SJSA1 (cell line): ENCODE data around the gene TRIM9. TPM values are rescaled to one million over a fixed set of nuclear protein-coding genes. Genes with fewer than 3 reads are reported as not detected.
"Not testable (repeated sequence)": the region's sequence is repeated elsewhere in the genome, so short reads cannot be mapped to it uniquely, and the experiment has no call there.

Source experiments
- DNase-seq, 2 experiments: peaks; one replicate each; pipeline ENCODE4 v3.0.0-alpha.2; 2015 to 2020; ENCODE audit warnings: low spot score in 2 of 2, low read depth in 1 of 2
- H3K27ac ChIP-seq: fragments of 250-450 bp; sonication (Bioruptor Pico); 2 replicates; pipeline ENCODE4 v1.5.1; 2020; ENCODE audit warnings: mild to moderate bottlenecking, moderate library complexity
- H3K27me3 ChIP-seq: fragments of 250-450 bp; sonication (Bioruptor Pico); replicated peaks from 2 replicates; pipeline ENCODE4 v1.5.1; 2020; ENCODE audit warnings: mild to moderate bottlenecking, moderate library complexity
- H3K36me3 ChIP-seq: fragments of 250-450 bp; sonication (Bioruptor Pico); 2 replicates; pipeline ENCODE4 v1.5.1; 2020; ENCODE audit warnings: mild to moderate bottlenecking
- H3K4me1 ChIP-seq: fragments of 250-450 bp; sonication (Bioruptor Pico); replicated peaks from 2 replicates; pipeline ENCODE4 v1.6.1; 2021; ENCODE audit warnings: mild to moderate bottlenecking
- H3K4me3 ChIP-seq: fragments of 250-450 bp; sonication (Bioruptor Pico); 2 replicates; pipeline ENCODE4 v1.5.1; 2020; ENCODE audit warnings: mild to moderate bottlenecking
- H3K9me3 ChIP-seq: fragments of 250-450 bp; sonication (Bioruptor Pico); replicated peaks from 2 replicates; pipeline ENCODE4 v1.5.1; 2020; ENCODE audit warnings: mild to moderate bottlenecking
- total RNA-seq: library from RNA; depleted of rRNA; stranded (reverse); fragments of >200 nt; shearing (Covaris generic); gene quantifications from 2 replicates; pipeline ENCODE4 v1.2.3, GENCODE V29; 2014

The TRIM9 gene
- total RNA-seq, 1 experiment from 2014 or later: not detected

GRCh38 chr14:50948205-50948604, 146.7 kb downstream of the TRIM9 start:
- Histone ChIP-seq H3K27ac (no peak overlapping the region), H3K4me1 (peaks cover 10% of the 10 kb centered on the region), H3K27me3 (no peaks in the 10 kb centered on the region), H3K36me3 (no peaks in the 10 kb centered on the region), H3K4me3 (no peak overlapping the region), H3K9me3 (no peaks in the 10 kb centered on the region)
- DNase-seq: no peak

DNA sequence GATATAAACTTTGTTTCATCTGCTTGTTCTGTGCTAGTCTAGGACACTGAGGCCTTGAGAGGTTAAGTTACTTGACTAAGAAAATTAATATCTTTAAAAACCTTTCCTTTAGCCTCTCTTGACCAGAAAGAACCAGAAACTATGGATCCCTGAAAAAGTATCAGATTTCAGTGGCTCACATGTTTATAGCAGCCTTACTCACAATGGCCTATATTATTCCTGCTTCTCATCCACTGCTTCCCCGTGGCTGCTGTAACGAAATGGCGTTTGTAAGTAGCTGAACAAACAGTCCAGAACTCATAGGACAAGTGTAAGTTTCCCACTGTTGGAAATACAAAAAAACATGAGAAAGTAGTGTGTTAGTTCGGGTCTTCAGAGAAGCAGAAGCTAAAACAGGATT, 147.5 kb downstream of the TRIM9 start:
- Histone ChIP-seq H3K4me3 (no peak overlapping the region), H3K27ac (no peak overlapping the region), H3K9me3 (no peaks in the 10 kb centered on the region), H3K36me3 (no peaks in the 10 kb centered on the region), H3K27me3 (no peaks in the 10 kb centered on the region), H3K4me1 (peaks cover 11% of the 10 kb centered on the region)
- DNase-seq: no peak

DNA sequence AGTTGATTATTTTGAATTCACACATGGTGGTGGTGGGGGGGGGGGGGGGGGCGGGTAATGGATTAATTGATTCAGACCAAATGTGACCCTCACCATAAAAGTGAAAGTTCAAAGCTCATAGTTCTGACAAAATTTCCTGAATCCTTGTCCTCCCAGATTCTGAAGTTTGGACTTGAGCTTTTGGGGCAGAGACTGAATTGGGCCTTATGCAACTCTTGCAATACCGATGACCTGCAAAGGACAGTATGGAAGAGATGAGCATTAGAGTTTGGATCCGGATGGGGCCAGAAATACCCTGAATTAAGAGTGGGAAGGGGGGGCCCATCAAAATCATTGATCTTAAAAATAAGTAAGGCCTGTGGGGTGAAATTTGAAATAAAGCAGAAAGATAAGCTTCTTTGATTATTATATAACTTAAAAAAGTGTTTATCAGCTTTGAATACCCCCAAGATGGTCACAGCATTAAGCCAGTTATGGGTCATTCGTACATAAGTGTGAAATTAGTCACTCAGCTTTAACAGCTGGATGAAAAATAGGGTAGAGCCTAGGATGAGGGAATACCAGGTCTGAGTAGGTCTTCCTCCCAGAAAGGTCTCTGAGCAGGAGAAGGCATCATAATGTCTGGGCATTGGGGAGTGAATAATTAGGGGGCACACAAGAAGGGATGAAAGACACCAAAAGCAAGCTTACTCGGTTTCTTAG, 148.5 kb downstream of the TRIM9 start:
- Histone ChIP-seq H3K4me1 (peaks cover 11% of the 10 kb centered on the region), H3K27me3 (no peaks in the 10 kb centered on the region), H3K27ac (no peak overlapping the region), H3K4me3 (no peak overlapping the region), H3K9me3 (no peaks in the 10 kb centered on the region), H3K36me3 (no peaks in the 10 kb centered on the region)
- DNase-seq: no peak

- peak; percentile 49 to 65 for DNase-seq
- H3K27ac ChIP-seq: peak overlapping the region; percentile 48
- no peaks in the 10 kb centered on the region for H3K36me3 ChIP-seq
- no peaks in the 10 kb centered on the region for H3K27me3 ChIP-seq
- no peaks in the 10 kb centered on the region for H3K9me3 ChIP-seq
- peaks cover 11% of the 10 kb centered on the region for H3K4me1 ChIP-seq
- H3K4me3 ChIP-seq: peak overlapping the region; percentile 67
These were observed 150.1 kb downstream of the TRIM9 start for GRCh38 chr14:50944647-50945413.

GRCh38 chr14:50943943-50944646, 150.8 kb downstream of the TRIM9 start, which contains the start of gene PYGL:
TSS of gene PYGL (minus strand) at chr14:50944483. CDS start at chr14:50944403, 80 bp downstream.
- no peaks in the 10 kb centered on the region for H3K27me3 ChIP-seq
- peak within 1 kb of the TSS; percentile 48 for H3K27ac ChIP-seq
- no peaks in the 10 kb centered on the region for H3K9me3 ChIP-seq
- peak; percentile 69 to 70 for DNase-seq
- H3K36me3 ChIP-seq: no peaks in the 10 kb centered on the region
- H3K4me1 ChIP-seq: peaks cover 11% of the 10 kb centered on the region
- H3K4me3 ChIP-seq: peak within 1 kb of the TSS; percentile 67

DNA sequence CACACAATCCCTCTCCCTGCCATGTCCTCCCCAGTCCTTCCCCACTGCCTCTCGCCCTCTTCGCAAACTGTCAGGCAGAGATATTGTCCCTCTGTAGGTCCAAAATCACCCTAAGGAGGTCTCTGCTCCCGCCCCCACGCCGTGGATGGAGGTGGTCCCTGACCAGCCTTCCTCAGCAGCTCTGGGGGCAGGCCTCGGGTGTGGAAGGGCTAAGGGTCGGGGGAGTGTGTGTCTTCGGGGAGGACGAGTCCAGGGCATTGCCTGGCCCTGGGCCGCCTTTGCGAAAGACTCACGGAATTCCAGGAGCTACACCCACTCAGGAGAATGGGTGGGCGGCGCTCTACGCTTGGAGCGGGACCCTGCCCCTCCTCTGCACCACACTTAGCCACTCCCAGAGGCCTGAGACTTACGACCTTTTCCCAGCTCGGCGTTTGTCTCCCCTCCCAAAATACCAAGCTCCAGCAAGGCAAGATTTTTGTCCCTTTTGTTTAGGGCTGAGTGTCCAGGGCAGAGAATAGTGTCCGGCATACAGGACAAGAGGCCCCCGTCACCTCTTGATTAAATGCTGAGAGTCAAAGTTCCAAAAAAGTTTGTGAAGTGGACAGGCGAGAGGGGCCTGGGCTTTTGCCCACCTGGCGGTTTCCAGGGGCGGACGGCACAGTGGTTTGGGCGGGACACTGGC, 151.5 kb downstream of the TRIM9 start:
- Histone ChIP-seq H3K4me1 (peaks cover 11% of the 10 kb centered on the region), H3K27me3 (no peaks in the 10 kb centered on the region), H3K4me3 (peak overlapping the region; percentile 67), H3K27ac (no peak overlapping the region), H3K9me3 (no peaks in the 10 kb centered on the region), H3K36me3 (no peaks in the 10 kb centered on the region)
- DNase-seq: no peak

DNA sequence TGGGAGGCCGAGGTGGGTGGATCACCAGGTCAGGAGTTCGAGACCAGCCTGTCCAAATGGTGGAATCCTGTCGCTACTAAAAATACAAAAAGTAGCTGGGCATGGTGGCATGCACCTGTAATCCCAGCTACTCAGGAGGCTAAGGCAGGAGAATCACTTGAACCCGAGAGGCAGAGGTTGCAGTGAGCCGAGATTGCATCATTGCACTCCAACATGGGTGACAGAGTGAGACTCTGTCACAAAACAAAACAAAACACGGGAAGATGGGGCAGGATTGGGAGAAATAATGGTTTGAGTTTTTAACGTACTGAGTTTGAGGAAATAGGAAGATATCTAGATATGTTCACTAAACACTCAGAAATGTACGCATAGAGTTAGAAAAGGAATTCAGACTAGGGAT, 153.3 kb downstream of the TRIM9 start:
- H3K27ac ChIP-seq, H3K9me3 ChIP-seq: not testable (repeated sequence)

DNA sequence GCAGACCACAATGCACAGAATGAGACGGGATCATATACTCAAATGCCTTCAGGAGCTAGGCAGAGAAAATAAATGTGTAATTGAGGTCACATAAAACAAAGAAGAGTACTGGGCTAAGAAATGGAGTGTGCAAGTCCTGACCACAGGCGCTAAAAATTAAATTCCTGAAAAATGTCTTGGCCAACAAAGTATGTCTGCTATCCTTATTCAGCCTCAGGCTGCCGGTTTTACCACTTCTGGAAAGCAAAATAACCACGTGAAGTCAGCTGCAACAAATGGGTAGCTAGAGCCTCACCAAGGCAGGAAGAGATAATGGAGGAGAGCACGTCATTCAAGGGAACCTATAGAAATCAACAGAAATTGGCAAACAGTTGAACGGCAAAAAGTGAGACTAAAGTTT, 153.8 kb downstream of the TRIM9 start:
- Histone ChIP-seq H3K36me3 (no peaks in the 10 kb centered on the region), H3K27me3 (no peaks in the 10 kb centered on the region), H3K4me3 (no peak overlapping the region), H3K4me1 (peaks cover 11% of the 10 kb centered on the region), H3K27ac (no peak overlapping the region), H3K9me3 (no peaks in the 10 kb centered on the region)
- no peak for DNase-seq

More for the DNA sequence above, 153.3 kb downstream of the TRIM9 start:
- H3K36me3 ChIP-seq, H3K4me3 ChIP-seq, DNase-seq, H3K27me3 ChIP-seq: not testable (repeated sequence)
- peaks cover 11% of the 10 kb centered on the region for H3K4me1 ChIP-seq

GRCh38 chr14:50937800-50938199, 157.1 kb downstream of the TRIM9 start:
- H3K4me3 ChIP-seq: no peak overlapping the region
- H3K4me1 ChIP-seq: no peaks in the 10 kb centered on the region
- peaks cover 6% of the 10 kb centered on the region for H3K36me3 ChIP-seq
- no peaks in the 10 kb centered on the region for H3K9me3 ChIP-seq
- H3K27me3 ChIP-seq: no peaks in the 10 kb centered on the region
- no peak for DNase-seq
- H3K27ac ChIP-seq: no peak overlapping the region

DNA sequence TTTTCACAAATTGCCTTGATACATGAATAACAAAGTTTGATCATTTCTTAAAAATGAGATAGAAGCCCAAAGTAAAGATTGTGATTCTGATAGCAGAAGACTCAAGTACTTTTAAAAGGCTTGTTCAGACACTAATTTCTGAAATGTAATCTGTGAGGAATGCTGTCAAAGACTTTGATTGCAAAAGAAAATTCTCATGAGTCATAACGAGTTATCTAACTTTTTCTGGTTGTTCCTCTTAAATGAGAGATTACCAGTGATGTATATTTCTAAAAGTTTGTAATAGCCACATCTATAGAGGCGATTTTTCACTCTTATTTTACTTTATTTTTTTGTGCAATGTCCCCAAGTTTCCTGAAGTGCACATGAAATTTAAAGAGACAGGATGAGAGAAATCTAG, 157.6 kb downstream of the TRIM9 start:
- Histone ChIP-seq H3K27ac (no peak overlapping the region), H3K36me3 (peaks cover 6% of the 10 kb centered on the region), H3K4me1 (no peaks in the 10 kb centered on the region), H3K27me3 (no peaks in the 10 kb centered on the region), H3K9me3 (no peaks in the 10 kb centered on the region), H3K4me3 (no peak overlapping the region)
- DNase-seq: no peak

DNA sequence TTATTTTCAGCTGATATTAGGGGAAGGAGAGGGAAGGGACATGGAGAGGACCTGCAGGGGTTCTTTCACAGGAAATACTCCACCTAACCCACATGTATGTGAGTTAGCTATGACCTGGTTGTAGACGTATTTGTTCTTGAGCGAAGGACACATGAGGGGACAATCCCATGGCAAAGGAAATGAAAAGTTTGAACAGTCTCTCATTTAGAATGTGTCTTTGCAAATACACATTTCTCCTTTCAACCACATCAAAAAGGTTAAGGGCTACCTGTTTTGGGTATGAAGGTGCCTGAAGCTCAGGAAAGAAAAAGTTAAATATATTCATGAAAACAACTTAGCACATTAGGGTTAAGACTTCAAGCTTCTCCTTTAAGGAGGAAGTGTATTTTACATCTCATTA, 158.0 kb downstream of the TRIM9 start:
- H3K9me3 ChIP-seq: no peaks in the 10 kb centered on the region
- no peaks in the 10 kb centered on the region for H3K4me1 ChIP-seq
- H3K36me3 ChIP-seq: peaks cover 6% of the 10 kb centered on the region
- no peaks in the 10 kb centered on the region for H3K27me3 ChIP-seq
- no peak overlapping the region for H3K4me3 ChIP-seq
- H3K27ac ChIP-seq: no peak overlapping the region
- DNase-seq: no peak

DNA sequence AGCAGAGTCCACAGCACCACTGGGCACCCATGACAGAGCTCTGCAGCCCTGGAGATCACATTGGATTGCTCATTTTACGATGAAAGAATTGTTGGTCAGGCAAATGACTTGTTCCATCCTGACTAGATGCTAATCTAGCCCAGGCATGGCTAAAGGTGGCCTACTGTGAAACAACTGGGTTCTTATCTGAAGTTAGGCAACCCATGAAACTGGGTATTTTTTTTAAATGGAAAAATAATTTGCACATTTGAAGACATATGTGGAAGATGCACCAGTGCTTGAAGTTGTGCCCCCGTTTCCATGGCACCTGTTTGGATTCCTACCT, 158.9 kb downstream of the TRIM9 start:
- H3K36me3 ChIP-seq: peaks cover 9% of the 10 kb centered on the region
- no peaks in the 10 kb centered on the region for H3K27me3 ChIP-seq
- no peak overlapping the region for H3K4me3 ChIP-seq
- H3K27ac ChIP-seq: no peak overlapping the region
- H3K9me3 ChIP-seq: no peaks in the 10 kb centered on the region
- no peaks in the 10 kb centered on the region for H3K4me1 ChIP-seq
- DNase-seq: no peak

GRCh38 chr14:50935126-50936015, 159.5 kb downstream of the TRIM9 start:
- H3K4me3 ChIP-seq: no peak overlapping the region
- H3K27me3 ChIP-seq: no peaks in the 10 kb centered on the region
- DNase-seq: no peak
- H3K4me1 ChIP-seq: no peaks in the 10 kb centered on the region
- H3K9me3 ChIP-seq: no peaks in the 10 kb centered on the region
- peaks cover 11% of the 10 kb centered on the region for H3K36me3 ChIP-seq
- no peak overlapping the region for H3K27ac ChIP-seq
